ENCODE results near the gene RRP15.

The RRP15 gene

GRCh38 chr1:218255090-218255489 lies 30.0 kb upstream of the RRP15 start:
- TF ChIP-seq EZH2phosphoT487 (IDR thresholded peaks at IDR 0.05; ENCODE audit: borderline replicate concordance) (no peak), CTCF (conservative IDR thresholded peaks at IDR 0.05; ENCODE audit: low read length) (no peak)
- Histone ChIP-seq H3K4me3 (ENCODE audit: low read length, poor library complexity, severe bottlenecking) (no peak overlapping the region), H2AFZ (ENCODE audit: low read length) (no peak overlapping the region), H3K9me3 (ENCODE audit: insufficient read depth, low read depth, low read length) (no peaks in the 10 kb centered on the region), H3K27me3 (ENCODE audit: insufficient read depth, low read length, poor library complexity, severe bottlenecking) (no peaks in the 10 kb centered on the region), H3F3A (ENCODE audit: low read depth) (no peaks in the 10 kb centered on the region), H3K4me2 (ENCODE audit: low read depth, low read length, poor library complexity, severe bottlenecking) (no peak overlapping the region), H3K79me2 (ENCODE audit: insufficient read depth, low read length) (no peaks in the 10 kb centered on the region), H4K20me1 (ENCODE audit: insufficient read depth, low read length, poor library complexity, severe bottlenecking) (no peaks in the 10 kb centered on the region), H3K9ac (ENCODE audit: low read depth, low read length, poor library complexity, severe bottlenecking) (no peak overlapping the region), H3K4me1 (ENCODE audit: insufficient read depth, low read length, poor library complexity, severe bottlenecking) (no peaks in the 10 kb centered on the region), H3K36me3 (ENCODE audit: insufficient read depth, low read length) (no peaks in the 10 kb centered on the region), H3K9me2 (replicated peaks; ENCODE audit: low read depth, low read length) (no peaks in the 10 kb centered on the region)

GRCh38 chr1:218257371-218257770 lies 27.7 kb upstream of the RRP15 start:
- Histone ChIP-seq H2AFZ (ENCODE audit: low read length) (no peak overlapping the region), H3K4me3 (ENCODE audit: low read length, poor library complexity, severe bottlenecking) (no peak overlapping the region), H3K36me3 (ENCODE audit: insufficient read depth, low read length) (no peaks in the 10 kb centered on the region), H3K9me3 (ENCODE audit: insufficient read depth, low read depth, low read length) (no peaks in the 10 kb centered on the region), H3K79me2 (ENCODE audit: insufficient read depth, low read length) (no peaks in the 10 kb centered on the region), H4K20me1 (ENCODE audit: insufficient read depth, low read length, poor library complexity, severe bottlenecking) (no peaks in the 10 kb centered on the region), H3K4me2 (ENCODE audit: low read depth, low read length, poor library complexity, severe bottlenecking) (no peak overlapping the region), H3K27me3 (ENCODE audit: insufficient read depth, low read length, poor library complexity, severe bottlenecking) (no peaks in the 10 kb centered on the region), H3K9me2 (replicated peaks; ENCODE audit: low read depth, low read length) (no peaks in the 10 kb centered on the region), H3K4me1 (ENCODE audit: insufficient read depth, low read length, poor library complexity, severe bottlenecking) (no peaks in the 10 kb centered on the region), H3K9ac (ENCODE audit: low read depth, low read length, poor library complexity, severe bottlenecking) (no peak overlapping the region), H3F3A (ENCODE audit: low read depth) (no peaks in the 10 kb centered on the region)
- TF ChIP-seq CTCF (conservative IDR thresholded peaks at IDR 0.05; ENCODE audit: low read length): no peak
- no peak for TF ChIP-seq EZH2phosphoT487 (IDR thresholded peaks at IDR 0.05; ENCODE audit: borderline replicate concordance)

GRCh38 chr1:218257971-218258370 lies 27.1 kb upstream of the RRP15 start:
- Histone ChIP-seq H2AFZ (ENCODE audit: low read length) (no peak overlapping the region), H3K9ac (ENCODE audit: low read depth, low read length, poor library complexity, severe bottlenecking) (no peak overlapping the region), H3K9me3 (ENCODE audit: insufficient read depth, low read depth, low read length) (no peaks in the 10 kb centered on the region), H3K4me3 (ENCODE audit: low read length, poor library complexity, severe bottlenecking) (no peak overlapping the region), H3F3A (ENCODE audit: low read depth) (no peaks in the 10 kb centered on the region), H3K4me2 (ENCODE audit: low read depth, low read length, poor library complexity, severe bottlenecking) (no peak overlapping the region), H3K9me2 (replicated peaks; ENCODE audit: low read depth, low read length) (no peaks in the 10 kb centered on the region), H3K4me1 (ENCODE audit: insufficient read depth, low read length, poor library complexity, severe bottlenecking) (no peaks in the 10 kb centered on the region), H3K27me3 (ENCODE audit: insufficient read depth, low read length, poor library complexity, severe bottlenecking) (no peaks in the 10 kb centered on the region), H3K79me2 (ENCODE audit: insufficient read depth, low read length) (no peaks in the 10 kb centered on the region), H3K36me3 (ENCODE audit: insufficient read depth, low read length) (no peaks in the 10 kb centered on the region), H4K20me1 (ENCODE audit: insufficient read depth, low read length, poor library complexity, severe bottlenecking) (no peaks in the 10 kb centered on the region)
- TF ChIP-seq EZH2phosphoT487 (IDR thresholded peaks at IDR 0.05; ENCODE audit: borderline replicate concordance) (no peak), CTCF (conservative IDR thresholded peaks at IDR 0.05; ENCODE audit: low read length) (no peak)
